ENCODE measurements around the gene CLUH.
"Not testable (repeated sequence)": the region's sequence is repeated elsewhere in the genome, so short reads cannot be mapped to it uniquely, and the experiment has no call there.

The CLUH gene

DNA sequence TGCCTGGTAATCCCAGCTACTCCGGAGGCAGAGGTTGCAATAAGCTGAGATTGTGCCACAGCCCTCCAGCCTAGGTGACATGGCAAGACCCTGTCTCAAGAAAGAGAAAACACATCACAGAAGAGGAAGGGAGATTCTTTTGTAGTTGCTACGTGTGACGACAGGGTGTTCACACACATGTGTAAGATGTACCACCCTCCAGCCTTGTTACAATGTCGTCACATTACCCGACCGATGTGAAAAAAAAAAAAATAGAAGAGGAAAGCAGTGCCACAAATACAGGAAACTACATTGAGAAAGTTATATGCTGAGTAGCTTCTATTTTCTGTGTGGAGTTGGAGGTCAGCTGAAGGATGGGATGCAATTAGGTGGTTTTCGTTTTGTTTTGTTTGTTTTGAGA lies 56.0 kb downstream of the CLUH start:
- DNase-seq (ENCODE audit: low read depth), result no peak
- no peak overlapping the region for H3K4me3 ChIP-seq (ENCODE audit: low read length)
- TF ChIP-seq, protein P1, sequence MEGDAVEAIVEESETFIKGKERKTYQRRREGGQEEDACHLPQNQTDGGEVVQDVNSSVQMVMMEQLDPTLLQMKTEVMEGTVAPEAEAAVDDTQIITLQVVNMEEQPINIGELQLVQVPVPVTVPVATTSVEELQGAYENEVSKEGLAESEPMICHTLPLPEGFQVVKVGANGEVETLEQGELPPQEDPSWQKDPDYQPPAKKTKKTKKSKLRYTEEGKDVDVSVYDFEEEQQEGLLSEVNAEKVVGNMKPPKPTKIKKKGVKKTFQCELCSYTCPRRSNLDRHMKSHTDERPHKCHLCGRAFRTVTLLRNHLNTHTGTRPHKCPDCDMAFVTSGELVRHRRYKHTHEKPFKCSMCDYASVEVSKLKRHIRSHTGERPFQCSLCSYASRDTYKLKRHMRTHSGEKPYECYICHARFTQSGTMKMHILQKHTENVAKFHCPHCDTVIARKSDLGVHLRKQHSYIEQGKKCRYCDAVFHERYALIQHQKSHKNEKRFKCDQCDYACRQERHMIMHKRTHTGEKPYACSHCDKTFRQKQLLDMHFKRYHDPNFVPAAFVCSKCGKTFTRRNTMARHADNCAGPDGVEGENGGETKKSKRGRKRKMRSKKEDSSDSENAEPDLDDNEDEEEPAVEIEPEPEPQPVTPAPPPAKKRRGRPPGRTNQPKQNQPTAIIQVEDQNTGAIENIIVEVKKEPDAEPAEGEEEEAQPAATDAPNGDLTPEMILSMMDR (conservative IDR thresholded peaks at IDR 0.05; ENCODE audit: low read length), result no peak

DNA sequence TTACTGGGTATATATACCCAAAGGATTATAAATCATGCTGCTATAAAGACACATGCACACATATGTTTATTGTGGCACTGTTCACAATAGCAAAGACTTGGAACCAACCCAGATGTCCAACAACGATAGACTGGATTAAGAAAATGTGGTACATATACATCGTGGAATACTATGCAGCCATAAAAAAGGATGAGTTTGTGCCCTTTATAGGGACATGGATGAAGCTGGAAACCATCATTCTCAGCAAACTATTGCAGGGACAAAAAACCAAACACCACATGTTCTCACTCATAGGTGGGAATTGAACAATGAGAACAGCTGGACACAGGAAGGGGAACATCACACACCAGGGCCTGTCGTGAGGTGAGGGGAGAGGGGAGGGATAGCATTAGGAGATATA lies 58.7 kb downstream of the CLUH start:
- H3K4me3 ChIP-seq (ENCODE audit: low read length); DNase-seq (ENCODE audit: low read depth): not testable (repeated sequence)

DNA sequence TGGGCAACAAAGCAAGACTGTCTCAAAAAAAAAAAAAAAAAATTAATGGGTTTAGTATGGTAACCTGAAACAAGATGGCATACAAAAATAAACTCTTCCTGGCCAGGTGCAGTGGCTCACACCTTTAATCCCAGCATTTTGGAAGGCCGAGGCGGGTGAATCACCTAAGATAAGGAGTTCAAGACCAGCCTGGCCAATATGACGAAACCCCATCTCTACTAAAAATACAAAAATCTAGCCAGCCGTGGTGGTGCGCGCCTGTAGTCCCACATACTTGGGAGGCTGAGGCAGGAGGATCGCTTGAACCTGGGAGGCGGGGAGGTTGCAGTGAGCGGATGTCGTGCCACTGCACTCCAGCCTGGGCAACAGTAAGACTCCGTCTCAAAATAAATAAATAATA lies 62.4 kb downstream of the CLUH start:
- no peak overlapping the region for H3K4me3 ChIP-seq (ENCODE audit: low read length)
- TF ChIP-seq, protein P1 (conservative IDR thresholded peaks at IDR 0.05; ENCODE audit: low read length), result no peak
- DNase-seq (ENCODE audit: low read depth), result no peak

DNA sequence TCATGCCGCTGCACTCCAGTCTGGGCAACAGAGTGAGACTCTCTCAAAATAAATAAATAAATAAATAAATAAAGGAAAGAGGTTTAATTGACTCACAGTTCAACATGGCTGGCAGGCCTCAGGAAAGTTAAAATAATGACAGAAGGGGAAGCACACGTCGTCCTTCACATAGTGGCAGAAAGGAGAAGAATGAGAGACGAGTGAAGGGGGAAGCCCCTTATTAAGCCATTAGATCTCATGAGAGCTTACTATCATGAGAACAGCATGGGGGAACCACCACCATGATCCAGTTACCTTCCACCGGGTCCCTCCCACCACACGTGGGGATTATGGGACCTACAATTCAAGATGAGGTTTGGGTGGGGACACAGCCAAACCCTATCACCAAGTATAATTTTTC lies 63.6 kb downstream of the CLUH start:
- TF ChIP-seq, protein P1 (conservative IDR thresholded peaks at IDR 0.05; ENCODE audit: low read length), result no peak
- DNase-seq (ENCODE audit: low read depth), result no peak
- H3K4me3 ChIP-seq (ENCODE audit: low read length), result no peak overlapping the region

DNA sequence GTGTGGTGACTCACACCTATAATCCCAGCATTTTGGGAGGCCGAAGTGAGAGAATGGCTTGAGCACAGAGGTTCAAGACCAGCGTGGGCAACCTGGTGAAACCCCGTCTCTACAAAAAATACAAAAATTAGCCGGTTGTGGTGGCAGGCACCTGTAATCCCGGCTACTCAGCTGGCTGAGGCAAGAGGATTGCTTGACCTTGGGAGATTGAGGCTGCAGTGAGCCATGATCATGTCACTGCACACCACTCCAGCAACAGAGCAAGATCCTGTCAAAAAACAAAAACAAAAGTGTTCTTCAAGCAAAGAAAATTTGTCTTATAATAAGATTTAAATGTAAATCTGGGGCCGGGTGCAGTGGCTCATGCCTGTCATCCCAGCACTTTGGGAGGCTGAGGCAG lies 66.6 kb downstream of the CLUH start:
- DNase-seq (ENCODE audit: low read depth), result no peak
- TF ChIP-seq, protein P1 (conservative IDR thresholded peaks at IDR 0.05; ENCODE audit: low read length), result no peak
- no peak overlapping the region for H3K4me3 ChIP-seq (ENCODE audit: low read length)

Measured in AG10803 (cell line).